Adipose tissue (tissue), 3 donors: ENCODE data around the gene PTRH1. TPM values are rescaled to one million over a fixed set of nuclear protein-coding genes. Genes with fewer than 3 reads are reported as not detected.

ENCODE experiments used
- H3K27ac ChIP-seq: one replicate; pipeline ENCODE4 v1.5.1; 2013; ENCODE audit warnings: low read depth, low read length
- WGBS, 3 donors: extraction: QIAGEN DNeasy Blood & Tissue Kit; methylation state at CpG; one replicate each; pipeline ENCODE4 v1.1.7; 2013; 5-methylcytosine and 5-hydroxymethylcytosine counted together
- polyA plus RNA-seq, 3 donors: library from polyadenylated mRNA; stranded (reverse); fragments of 200-250 nt; gene quantifications; one replicate each; pipeline ENCODE4 v1.2.3, GENCODE V29; 2013
- donor health status: healthy with polysubstance abuse.
- donor health status: Bipolar disorder and iron deficiency.
- donor health status: healthy.

Gene PTRH1
- polyA plus RNA-seq, 3 donors = 12.1 to 55.6 (median 24.6) TPM

DNA sequence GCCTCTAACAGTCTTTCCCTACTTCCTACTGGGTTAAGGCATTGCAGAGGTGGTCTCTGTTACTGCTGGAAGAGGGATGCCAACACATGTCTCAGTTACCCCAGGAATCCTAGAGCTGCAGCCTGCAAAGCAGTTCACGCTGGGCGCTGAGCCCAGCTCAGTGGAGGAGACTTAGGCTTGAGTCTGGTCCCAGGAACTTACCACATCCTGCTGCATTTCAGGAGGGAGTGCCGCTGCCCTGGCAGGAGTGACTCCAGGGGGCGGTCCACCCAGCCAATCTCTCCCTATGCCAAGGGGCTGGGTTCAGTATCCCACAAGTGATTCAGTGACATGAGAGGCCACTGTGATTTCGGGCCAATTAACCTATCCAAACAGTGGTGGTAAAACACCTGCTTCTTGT, 8.0 kb upstream of the PTRH1 start:
- no peak overlapping the region for H3K27ac ChIP-seq
- 66 to 90% (median 69%) methylated on average over 5 of the region's 5 CpGs for WGBS, 3 donors

DNA sequence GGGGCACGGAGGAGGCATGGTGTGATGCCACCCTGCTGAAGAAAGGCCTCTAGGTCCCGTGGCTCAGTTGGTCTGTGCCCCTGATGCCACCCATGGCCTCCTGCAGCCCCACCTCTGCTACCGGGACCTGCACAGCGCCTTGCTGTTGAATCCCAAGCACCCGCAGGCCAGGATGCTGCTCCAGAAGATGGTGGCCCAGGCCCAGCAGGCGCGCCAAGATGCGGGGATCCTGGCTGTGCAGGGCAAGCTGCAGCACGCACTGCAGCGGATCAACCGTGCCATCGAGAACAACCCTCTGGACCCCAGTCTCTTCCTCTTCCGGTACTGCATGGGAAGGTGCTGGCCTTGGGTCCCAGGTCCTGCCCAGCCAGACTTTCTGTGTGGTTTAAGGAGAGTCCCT, 7.5 kb upstream of the PTRH1 start:
- WGBS, 3 donors = 94 to 96% (median 95%) methylated on average over 13 of the region's 13 CpGs
- H3K27ac ChIP-seq = no peak overlapping the region

DNA sequence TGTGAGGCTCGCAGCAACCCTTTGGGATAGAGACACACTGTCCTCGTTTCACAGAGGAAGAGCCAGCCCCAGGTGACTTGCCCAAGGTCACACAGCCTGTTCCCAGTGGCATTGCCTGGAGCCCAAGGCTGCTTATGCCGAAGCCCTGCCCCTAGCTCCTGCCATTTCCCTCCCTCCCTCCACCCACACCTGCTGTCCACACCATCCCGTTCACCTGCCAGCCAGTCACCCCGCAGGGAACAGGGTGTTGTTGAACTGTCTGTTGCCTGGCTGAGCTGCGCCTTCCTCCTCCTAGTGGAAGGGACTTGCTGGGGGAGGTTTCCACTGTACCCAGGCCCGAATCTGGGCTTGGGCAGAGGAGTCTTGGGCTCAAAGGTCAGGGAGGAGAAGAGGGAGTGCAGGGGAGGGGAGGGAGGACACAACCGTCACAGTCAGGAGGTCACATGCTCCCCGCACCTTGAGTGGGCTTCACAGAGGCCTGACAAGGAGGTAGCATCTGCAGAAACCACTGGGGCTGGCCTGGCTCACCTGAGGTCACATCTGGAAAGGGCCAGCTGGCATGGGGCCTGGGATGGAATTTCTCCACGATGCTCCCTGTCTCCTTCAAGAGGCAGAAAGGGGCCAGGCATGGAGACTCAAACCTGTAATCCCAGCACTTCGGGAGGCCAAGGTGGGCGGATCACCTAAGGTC, 6.7 kb upstream of the PTRH1 start:
- 57 to 80% (median 78%) methylated on average over 12 of the region's 12 CpGs for WGBS, 3 donors
- no peak overlapping the region for H3K27ac ChIP-seq

DNA sequence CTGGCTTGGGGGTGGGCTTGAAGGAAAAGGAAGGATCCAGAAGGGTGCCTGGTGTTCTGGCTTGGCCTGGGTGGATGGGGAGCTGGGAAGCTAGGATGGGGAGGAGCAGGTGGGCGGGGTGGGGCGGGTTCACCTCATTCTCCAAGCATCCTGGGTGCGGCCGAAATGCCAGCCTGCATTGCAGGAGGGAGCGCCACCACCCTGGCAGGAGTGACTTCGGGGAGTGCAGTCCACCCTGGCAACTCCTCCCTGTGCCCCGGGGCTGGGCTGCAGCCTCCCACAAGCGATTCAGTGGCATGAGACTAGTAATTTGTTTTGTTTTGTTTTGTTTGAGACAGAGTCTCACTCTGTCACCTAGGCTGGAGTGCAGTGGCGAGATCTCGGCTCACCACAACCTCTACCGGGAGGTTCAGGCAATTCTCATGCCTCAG, 5.9 kb upstream of the PTRH1 start:
- 62 to 73% (median 68%) methylated on average over 8 to 11 of the region's 11 CpGs for WGBS, 3 donors
- H3K27ac ChIP-seq = no peak overlapping the region

DNA sequence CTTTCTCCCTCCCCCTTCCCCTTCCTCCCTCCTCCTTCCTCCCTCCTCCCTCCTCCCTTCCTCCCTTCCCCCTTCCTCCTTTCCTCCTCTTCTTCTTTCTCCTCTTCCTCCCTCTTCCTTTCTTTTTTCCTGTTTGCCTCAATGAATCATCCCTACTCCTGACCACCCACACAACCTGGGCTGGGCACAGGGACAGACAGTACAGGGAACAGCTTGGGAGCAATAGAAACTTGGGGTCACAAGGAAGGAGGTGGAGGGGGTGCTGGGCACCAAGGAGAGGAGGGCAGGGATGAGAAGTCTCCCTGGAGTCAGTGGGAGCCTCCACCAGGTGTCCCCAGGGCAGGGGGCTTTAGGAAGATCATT, 5.4 kb upstream of the PTRH1 start:
- no peak overlapping the region for H3K27ac ChIP-seq

DNA sequence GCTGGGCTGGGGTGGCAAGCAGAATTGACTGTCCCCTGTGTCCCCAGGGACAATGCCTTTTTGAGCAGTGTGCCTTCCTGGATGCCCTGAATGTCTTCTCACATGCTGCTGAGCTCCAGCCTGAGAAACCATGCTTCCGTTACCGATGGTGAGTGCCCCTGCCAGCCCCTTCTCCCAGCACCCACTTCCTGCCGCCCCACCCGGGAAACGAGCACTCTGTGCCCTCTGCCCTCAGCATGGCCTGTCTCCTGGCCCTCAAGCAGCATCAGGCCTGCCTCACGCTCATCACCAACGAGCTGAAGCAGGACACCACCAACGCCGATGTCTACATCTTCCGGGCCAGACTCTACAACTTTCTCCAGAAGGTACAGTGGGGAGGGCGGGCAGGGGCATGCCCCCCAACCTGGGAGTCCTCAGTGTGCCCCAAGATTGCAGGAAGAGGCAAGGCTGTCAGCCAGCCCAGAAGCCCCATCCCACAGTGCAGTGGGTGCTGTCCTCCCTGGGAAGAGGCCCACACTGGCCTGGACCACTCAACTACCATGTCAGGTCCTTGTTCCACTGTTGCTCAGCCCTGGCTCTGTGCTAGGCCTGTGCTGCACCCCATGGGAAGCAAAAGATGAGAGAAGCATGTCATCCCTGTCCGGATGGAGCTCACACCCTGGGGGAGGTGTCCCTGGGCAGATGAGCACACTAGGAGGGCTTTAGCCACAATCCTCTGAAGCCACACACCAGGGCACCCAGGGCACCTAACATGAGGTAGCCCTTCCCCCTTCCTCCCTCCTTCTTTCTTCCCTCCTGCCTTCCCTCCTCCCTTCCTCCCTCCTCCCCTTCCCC, 4.8 kb upstream of the PTRH1 start:
- H3K27ac ChIP-seq = no peak overlapping the region
- 76 to 81% (median 77%) methylated on average over 12 of the region's 12 CpGs for WGBS, 3 donors

DNA sequence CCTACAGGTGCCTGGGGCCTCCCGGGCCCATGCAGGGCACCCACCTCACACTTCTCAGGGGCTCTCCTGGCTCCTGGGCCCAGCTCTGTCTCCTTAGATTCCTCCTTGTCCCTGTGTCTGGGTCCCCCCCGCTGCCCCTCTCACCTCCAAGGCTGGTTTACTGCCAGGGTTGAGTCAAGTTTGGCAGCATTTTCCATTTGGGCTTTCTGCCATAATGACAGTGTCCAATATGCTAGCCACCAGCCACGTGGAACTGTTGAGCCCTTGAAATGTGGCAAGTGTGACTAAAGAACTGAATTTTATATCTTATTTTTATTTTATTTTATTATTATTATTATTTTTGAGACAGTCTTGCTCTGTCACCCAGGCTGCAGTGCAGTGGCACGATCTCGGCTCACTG, 2.3 kb upstream of the PTRH1 start:
- no peak overlapping the region for H3K27ac ChIP-seq
- 71 to 84% (median 81%) methylated on average over 5 of the region's 5 CpGs for WGBS, 3 donors

DNA sequence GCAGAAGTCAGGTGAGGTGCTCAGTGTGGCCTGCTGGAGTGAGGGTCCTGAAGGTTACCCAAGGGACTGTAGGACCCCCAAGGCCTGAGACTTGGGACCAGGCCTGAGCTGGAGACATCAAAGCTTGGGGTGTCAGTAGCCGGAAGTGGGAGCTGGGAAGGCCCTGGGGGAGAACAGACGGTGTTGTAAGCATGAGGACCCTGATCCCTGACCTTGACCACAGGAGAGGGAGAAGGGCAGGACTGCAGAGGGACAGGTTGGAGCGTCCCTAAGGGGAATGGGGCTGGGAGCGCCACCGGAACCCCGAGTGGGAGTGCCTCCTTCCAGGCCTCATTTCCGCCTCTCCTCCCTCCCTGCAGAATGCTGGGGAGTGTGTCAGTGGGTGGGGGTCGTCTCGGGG, 949 bp upstream of the PTRH1 start:
- WGBS, 3 donors = 77 to 80% (median 79%) methylated on average over 9 of the region's 9 CpGs
- no peak overlapping the region for H3K27ac ChIP-seq

DNA sequence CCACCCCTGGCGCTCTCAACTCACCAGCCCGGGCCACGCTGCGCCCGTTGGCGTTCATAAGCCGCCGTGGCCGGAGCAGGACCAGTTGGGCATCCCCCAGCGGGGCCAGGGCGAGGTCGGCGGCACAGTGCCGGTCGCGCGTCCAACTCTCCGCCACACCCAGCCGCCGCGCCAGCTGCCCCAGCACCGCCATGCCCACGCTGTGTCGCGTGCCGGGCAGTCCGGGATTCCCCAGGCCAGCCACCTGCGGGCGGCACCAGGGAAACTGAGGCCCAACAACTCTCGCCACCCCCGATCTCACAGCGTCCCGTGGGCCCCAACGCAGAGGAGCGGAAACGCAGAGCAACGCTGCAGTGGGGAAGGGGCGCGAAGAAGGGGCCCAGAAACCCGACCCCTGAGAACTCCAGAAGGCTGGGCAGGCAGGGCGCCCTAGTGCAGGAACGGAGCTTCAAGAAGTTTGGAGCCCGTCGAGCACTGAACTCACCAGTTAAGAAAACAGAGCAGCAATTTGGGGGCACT, 453 bp downstream of the PTRH1 start:
- 0 to 1% (median 1%) methylated on average over 36 to 44 of the region's 44 CpGs for WGBS, 3 donors
- H3K27ac ChIP-seq = peak overlapping the region; percentile 63

DNA sequence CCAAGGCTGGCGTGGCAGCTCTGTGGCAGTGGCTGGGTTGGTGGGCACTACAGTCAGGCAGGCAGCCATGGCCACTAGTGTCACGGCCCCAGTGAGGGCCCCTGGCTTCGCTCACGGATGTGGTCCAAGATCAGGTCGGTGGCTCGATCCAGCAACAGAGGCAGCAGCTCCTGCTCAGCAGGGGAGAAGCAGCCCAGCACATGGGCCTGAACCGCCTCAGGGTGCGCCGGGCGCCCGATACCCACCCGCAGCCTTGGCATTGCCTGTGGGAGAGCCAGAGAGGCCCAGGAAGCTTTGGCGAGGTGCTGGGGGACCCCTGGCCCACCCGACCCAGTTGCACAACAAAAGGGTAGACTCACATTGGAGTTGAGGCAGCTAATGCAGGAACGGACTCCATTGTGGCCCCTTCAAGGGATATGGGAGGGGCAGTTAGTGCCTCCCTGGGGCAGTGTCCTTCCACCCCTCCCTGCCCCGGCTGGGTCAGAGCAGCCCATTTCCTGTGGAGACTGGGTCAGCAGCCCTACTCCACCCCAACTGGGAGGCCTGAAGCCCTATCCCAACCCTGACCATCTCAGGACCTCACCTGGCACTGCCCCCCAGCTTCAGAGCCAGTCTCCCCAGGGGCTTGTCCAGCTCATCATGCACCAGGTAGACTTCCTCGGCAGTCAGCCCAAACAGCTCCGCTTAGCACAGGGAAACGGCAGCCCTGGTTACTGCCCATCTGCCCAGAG, 1.3 kb downstream of the PTRH1 start:
- WGBS, 3 donors = 76 to 78% (median 76%) methylated on average over 19 of the region's 19 CpGs
- H3K27ac ChIP-seq = no peak overlapping the region

DNA sequence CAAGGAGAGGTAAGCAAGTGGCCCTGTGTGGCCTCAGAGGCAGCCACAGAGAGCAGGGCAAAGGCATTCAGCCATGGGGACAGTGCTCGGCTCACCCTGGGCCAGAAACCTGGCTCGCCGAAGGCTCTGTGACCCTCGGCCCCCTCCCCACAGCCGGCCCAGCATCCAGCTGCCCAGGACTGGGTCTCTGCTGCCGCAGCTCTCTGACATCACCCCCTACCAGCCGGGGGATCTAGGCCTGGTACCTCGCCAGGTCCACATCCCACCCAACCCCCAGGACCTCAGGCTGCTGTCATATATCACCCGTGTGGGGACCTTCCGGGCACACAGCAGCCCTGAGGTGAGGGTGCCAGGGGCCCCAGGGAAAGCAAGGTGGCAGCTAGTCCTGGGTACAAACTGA, 2.6 kb downstream of the PTRH1 start:
- WGBS, 3 donors = 90 to 97% (median 96%) methylated on average over 10 of the region's 10 CpGs

DNA sequence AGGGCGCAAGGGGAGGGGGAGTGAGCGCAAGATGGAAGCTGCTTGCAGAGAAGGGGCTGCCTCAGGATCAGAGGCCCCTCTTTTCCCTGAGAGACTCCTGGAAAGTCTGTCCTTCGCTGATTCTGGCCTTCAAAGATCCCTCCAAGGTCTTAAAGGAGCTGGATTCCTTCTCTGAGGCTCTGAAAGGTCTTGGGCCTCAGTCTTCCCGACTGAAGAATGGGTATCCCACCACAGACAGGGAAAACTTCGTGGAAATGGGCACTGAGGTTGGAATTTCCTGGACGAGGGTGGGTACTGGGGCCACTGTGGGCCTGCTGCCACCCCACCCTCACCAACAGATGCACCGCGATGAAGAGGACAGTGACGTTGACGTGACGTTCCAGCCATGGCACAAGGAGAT, 3.1 kb downstream of the PTRH1 start:
- WGBS, 3 donors = 90 to 91% (median 91%) methylated on average over 11 of the region's 11 CpGs

More for the DNA sequence above, 2.6 kb downstream of the PTRH1 start:
- H3K27ac ChIP-seq = no peak overlapping the region

DNA sequence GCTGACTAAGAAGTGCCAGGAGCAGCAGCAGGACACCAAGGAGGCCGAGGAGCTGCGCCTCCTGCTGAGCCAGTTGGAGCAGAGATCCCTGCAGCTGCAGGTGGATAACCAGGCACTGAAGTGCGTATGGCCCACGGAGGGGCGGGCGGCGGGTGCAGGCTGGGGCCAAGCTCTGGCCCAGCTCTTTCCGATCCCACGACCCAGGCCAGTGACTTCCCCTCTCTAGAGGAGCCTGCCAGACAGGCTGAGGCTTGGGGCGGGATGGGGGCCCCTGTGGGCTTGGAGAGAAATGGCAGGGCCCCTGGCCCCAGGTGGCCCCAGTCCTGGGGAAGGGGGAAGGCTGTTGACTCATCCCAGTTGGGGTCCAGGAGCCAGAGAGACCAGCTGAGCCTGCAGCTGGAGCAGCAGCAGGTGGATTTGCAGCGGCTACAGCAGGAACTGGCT, 3.6 kb downstream of the PTRH1 start:
- no peak overlapping the region for H3K27ac ChIP-seq
- 73 to 88% (median 75%) methylated on average over 11 of the region's 11 CpGs for WGBS, 3 donors

More for the DNA sequence above, 3.1 kb downstream of the PTRH1 start:
- H3K27ac ChIP-seq = no peak overlapping the region

DNA sequence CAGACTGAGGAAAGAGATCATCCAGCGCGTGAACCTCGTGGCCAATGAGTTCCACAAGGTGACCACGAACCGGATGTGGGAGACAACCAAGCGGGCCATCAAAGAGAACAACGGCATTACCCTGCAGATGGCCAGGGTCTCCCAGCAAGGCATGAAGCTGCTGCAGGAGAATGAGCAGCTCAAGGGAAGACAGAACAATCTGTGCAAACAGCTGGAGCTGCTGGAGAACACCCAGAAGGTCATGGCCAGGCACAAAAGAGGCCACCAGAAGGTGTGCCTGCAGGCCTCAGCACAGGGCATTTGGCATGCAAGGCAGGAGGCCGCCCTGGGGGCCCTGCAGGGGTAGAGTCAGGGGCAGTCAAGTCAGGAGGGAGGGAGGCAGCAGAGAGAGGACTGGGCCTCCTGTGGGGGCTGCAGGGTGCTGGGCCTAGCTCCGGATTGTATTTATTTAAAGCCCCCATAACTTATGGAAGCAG, 4.2 kb downstream of the PTRH1 start:
- 51 to 75% (median 53%) methylated on average over 9 of the region's 9 CpGs for WGBS, 3 donors
- H3K27ac ChIP-seq = no peak overlapping the region

DNA sequence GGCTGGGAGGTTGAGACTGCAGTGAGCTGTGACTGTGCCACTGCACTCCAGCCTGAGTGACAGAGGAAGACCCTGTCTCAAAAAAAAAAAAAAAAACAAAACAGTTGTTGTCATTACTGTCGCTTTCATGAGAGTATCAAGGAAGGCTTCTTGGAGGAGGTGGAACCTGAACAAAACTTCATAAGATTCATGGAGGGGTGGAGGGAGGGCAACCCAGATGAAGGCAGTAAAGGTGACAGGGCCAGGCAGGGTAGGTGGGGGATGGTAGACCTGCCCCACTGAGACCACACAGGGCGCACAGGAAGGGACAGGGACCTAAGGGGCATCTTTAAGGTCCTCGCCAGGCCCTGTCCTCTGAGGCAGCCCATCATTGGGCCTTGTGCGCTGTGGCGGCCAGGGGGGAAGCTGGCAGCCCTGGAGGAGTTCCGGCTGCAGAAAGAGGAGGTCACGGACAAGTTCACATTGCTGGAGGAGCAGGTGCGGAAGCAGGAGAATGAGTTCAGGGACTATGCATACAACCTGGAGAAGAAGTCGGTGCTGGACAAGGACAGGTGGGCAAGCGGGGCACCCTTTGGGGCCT, 5.2 kb downstream of the PTRH1 start:
- 89 to 96% (median 93%) methylated on average over 10 of the region's 10 CpGs for WGBS, 3 donors
- H3K27ac ChIP-seq = no peak overlapping the region

DNA sequence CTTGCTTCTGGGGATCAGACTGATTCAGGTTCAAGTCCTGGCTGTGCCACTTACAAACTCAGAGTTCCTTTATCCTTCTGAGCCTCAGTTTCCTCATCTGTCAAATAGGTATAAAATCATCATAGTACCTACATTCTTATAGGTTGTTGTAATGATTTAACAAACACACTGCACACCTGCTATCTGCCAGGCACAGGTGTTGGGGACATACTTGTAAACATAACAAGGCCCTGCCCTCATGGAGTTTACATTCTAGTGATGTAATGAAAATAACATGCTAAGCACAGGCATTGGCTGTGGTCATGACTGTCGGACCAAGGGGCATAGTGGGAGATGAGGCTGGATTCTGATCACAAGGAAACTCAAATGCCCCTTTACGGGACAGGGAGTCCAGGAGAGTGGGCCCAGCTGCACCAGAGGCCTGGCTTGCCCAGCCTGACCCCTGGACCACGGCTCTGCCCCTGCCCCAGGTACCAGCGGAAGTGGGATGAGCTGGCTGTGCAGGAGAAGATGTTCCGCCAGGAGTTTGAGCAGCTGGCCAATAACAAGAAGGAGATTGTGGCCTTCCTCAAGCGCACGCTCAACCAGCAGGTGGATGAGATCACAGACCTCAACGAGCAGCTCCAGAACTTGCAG, 6.4 kb downstream of the PTRH1 start:
- 93 to 95% (median 94%) methylated on average over 8 of the region's 8 CpGs for WGBS, 3 donors

DNA sequence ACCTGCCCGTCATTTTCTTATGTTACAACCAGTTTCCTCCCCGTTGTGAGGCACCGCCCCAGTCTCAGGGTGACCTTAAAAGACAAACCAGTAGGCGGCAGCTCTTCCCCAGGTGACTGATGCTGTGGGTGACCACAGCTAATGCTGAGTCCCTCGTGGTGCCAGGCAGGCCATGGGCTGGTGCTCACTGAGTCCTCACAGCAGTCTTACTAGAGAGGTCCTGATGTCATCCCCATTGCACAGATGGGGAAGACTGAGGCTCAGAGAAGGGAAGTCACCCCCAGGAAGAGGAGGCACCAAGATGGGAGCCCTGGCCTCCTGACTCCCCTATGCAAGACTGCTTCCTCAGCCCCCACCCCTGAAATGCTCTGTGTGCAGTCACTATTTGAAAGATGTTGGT, 7.7 kb downstream of the PTRH1 start:
- WGBS, 3 donors = 50 to 63% (median 53%) methylated on average over 5 of the region's 5 CpGs

More for the DNA sequence above, 6.4 kb downstream of the PTRH1 start:
- H3K27ac ChIP-seq = no peak overlapping the region

DNA sequence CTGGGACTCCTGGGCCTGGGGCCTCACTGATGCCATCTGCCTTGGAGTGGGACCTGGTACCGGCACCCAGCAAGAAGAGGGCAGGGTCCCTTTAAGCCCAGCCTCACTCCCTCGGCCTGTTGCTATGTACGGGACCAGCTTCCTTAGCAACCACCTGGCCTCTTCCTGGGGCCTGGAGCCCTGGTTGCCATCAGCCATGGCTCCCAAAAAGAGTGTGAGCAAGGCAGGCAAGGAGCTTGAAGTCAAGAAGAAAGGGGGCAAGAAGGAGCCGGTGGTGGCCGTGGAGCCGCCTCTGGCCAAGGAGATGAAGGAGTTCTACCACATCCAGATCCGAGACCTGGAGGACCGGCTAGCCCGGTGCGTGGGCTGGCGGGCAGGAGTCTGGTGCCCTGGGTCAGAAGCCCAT, 8.6 kb downstream of the PTRH1 start, which contains the start of gene CFAP157:
Gene CFAP157 (plus strand): TSS at position 153 of the 406 bp plus-strand sequence. CDS start 44 bp downstream, at position 197.
- H3K27ac ChIP-seq = no peak within 1 kb of the TSS
- 54 to 66% (median 60%) methylated on average over 11 of the region's 11 CpGs for whole genome bisulfite sequencing, 3 donors

More for the DNA sequence above, 7.7 kb downstream of the PTRH1 start:
- no peak overlapping the region for H3K27ac ChIP-seq
